SK-N-SH treated with all-trans-retinoic acid at 6 μM for 48 hours (cell line): ENCODE measurements around the gene KIAA1549.

ENCODE experiments used
- POU6F1 ChIP-seq: fragments of 250-450 bp; sonication (Bioruptor Pico); IDR thresholded peaks from 2 replicates; pipeline ENCODE4 v1.8.0; 2021; ENCODE audit warnings: low read depth, mild to moderate bottlenecking, moderate library complexity, borderline replicate concordance
- RARB ChIP-seq: fragments of 250-450 bp; sonication (Bioruptor Pico); IDR thresholded peaks from 2 replicates; pipeline ENCODE4 v1.8.0; 2021; ENCODE audit warnings: mild to moderate bottlenecking, moderate library complexity
- ZNF8 ChIP-seq: fragments of 450-650 bp; formaldehyde crosslinking; IDR thresholded peaks from 2 replicates; pipeline ENCODE4 v1.5.0; 2020; ENCODE audit warnings: mild to moderate bottlenecking, moderate library complexity

- no peak for TF ChIP-seq POU6F1 (CRISPR knock-in tag)
- no peak for TF ChIP-seq RARB (CRISPR knock-in tag)
- TF ChIP-seq ZNF8 (CRISPR knock-in tag), result no peak
Observed at GRCh38 chr7:139018910-139019309, 37.7 kb upstream of the KIAA1549 start.
